Cortex of kidney (tissue), 1 donor: Measurements from ENCODE around the gene P4HB.
A peak's percentile ranks its signal among the peaks of the same experiment; 100 is the strongest.
"Not testable (repeated sequence)": the region's sequence is repeated elsewhere in the genome, so short reads cannot be mapped to it uniquely, and the experiment has no call there.

Source experiments
- DNase-seq: peaks from one replicate; lab custom pipeline; 2025; lab: John Stamatoyannopoulos, UW

P4HB gene

GRCh38 chr17:81845881-81846742 lies 14.2 kb downstream of the P4HB start:
- no peak for DNase-seq

- DNase-seq, result no peak
Measured at GRCh38 chr17:81845361-81845760, 15.0 kb downstream of the P4HB start.

- no peak for DNase-seq
Measured at GRCh38 chr17:81844887-81845286, 15.4 kb downstream of the P4HB start.

- no peak for DNase-seq
Measured at GRCh38 chr17:81844327-81844851, 15.9 kb downstream of the P4HB start.

- DNase-seq, result no peak
Measured at GRCh38 chr17:81843713-81844326, 16.5 kb downstream of the P4HB start.

GRCh38 chr17:81842725-81843504 lies 17.4 kb downstream of the P4HB start:
- DNase-seq, result no peak

GRCh38 chr17:81842378-81842724 lies 18.0 kb downstream of the P4HB start:
- no peak for DNase-seq

- no peak for DNase-seq
Measured at GRCh38 chr17:81841866-81842265, 18.5 kb downstream of the P4HB start.

GRCh38 chr17:81840826-81841778 lies 19.2 kb downstream of the P4HB start:
- DNase-seq, result no peak

- not testable (repeated sequence) for DNase-seq
Measured at GRCh38 chr17:81840059-81840458, 20.3 kb downstream of the P4HB start.

- no peak for DNase-seq
Measured at GRCh38 chr17:81839301-81839700, 21.0 kb downstream of the P4HB start.

GRCh38 chr17:81838753-81839255 lies 21.5 kb downstream of the P4HB start:
- DNase-seq, result no peak

- no peak for DNase-seq
Measured at GRCh38 chr17:81837641-81838040, 22.7 kb downstream of the P4HB start.

- no peak for DNase-seq
Measured at GRCh38 chr17:81834831-81835267, 25.5 kb downstream of the P4HB start, which contains the start of gene PPP1R27. PPP1R27 (minus strand) TSS chr17:81835050; CDS start chr17:81834953, 97 bp downstream.

- DNase-seq, result no peak
Measured at GRCh38 chr17:81833921-81834830, 26.2 kb downstream of the P4HB start.

- DNase-seq, result peak; percentile 52
Measured at GRCh38 chr17:81833160-81833920, 27.0 kb downstream of the P4HB start, which contains the start of gene MCRIP1. MCRIP1 (minus strand) TSS chr17:81833291; CDS start chr17:81824506, 8,785 bp downstream.

- DNase-seq, result no peak
Measured at GRCh38 chr17:81832608-81833159, 27.7 kb downstream of the P4HB start.

- DNase-seq, result no peak
Measured at GRCh38 chr17:81831957-81832607, 28.3 kb downstream of the P4HB start.
